Neutrophil (primary cell): ENCODE data around the gene CAMK2B.

Experiments
- H3K27ac ChIP-seq: fragments of 200-600 bp; sonication (generic); 2 replicates; pipeline ENCODE4 v1.5.1; 2016; ENCODE audit warnings: mild to moderate bottlenecking, moderate library complexity
- H3K27me3 ChIP-seq: fragments of 200-600 bp; sonication (generic); 2 replicates; pipeline ENCODE4 v1.6.0; 2016; ENCODE audit warnings: mild to moderate bottlenecking
- H3K36me3 ChIP-seq: fragments of 200-600 bp; sonication (generic); 2 replicates; pipeline ENCODE4 v1.5.1; 2017
- H3K4me1 ChIP-seq, 2 experiments: fragments of 200-600 bp in 1 of 2; sonication (generic) in 1 of 2; 1 replicate in 1 of 2; 2 replicates in 1 of 2; pipeline versions ENCODE4 v1.5.1 to v1.6.1; 2013 to 2016; ENCODE audit warnings: low read depth in 1 of 2, low read length in 1 of 2, mild to moderate bottlenecking in 1 of 2, moderate library complexity in 1 of 2; ENCODE audit not compliant: control insufficient read depth in 1 of 2, insufficient read depth in 1 of 2
- H3K4me3 ChIP-seq, 2 experiments: fragments of 200-600 bp in 1 of 2; sonication (generic) in 1 of 2; 1 replicate in 1 of 2; 2 replicates in 1 of 2; pipeline ENCODE4 v1.5.1; 2013 to 2016; ENCODE audit warnings: low read depth in 1 of 2, low read length in 1 of 2, mild to moderate bottlenecking in 1 of 2, moderate library complexity in 1 of 2
- H3K9me3 ChIP-seq: fragments of 200-600 bp; sonication (generic); 2 replicates; pipeline ENCODE4 v1.5.1; 2016
- CTCF ChIP-seq: fragments of 200-600 bp; sonication (generic); IDR thresholded peaks from 2 replicates; pipeline ENCODE4 v1.5.1; 2016; ENCODE audit warnings: antibody characterized with exemption

CAMK2B gene

GRCh38 chr7:44267719-44268421, 57.5 kb downstream of the CAMK2B start:
- no peak overlapping the region for H3K27ac ChIP-seq
- H3K9me3 ChIP-seq: no peaks in the 10 kb centered on the region

GRCh38 chr7:44267178-44267577, 58.2 kb downstream of the CAMK2B start:
- H3K27me3 ChIP-seq: no peaks in the 10 kb centered on the region
- no peaks in the 10 kb centered on the region for H3K4me1 ChIP-seq
- H3K4me3 ChIP-seq: no peak overlapping the region
- H3K36me3 ChIP-seq: no peaks in the 10 kb centered on the region
- no peaks in the 10 kb centered on the region for H3K9me3 ChIP-seq
- TF ChIP-seq CTCF: no peak
- no peak overlapping the region for H3K27ac ChIP-seq

More at GRCh38 chr7:44267719-44268421, 57.5 kb downstream of the CAMK2B start:
- TF ChIP-seq CTCF: no peak
- H3K4me1 ChIP-seq: no peaks in the 10 kb centered on the region
- H3K36me3 ChIP-seq: no peaks in the 10 kb centered on the region
- no peak overlapping the region for H3K4me3 ChIP-seq
- no peaks in the 10 kb centered on the region for H3K27me3 ChIP-seq

GRCh38 chr7:44266526-44266925, 58.9 kb downstream of the CAMK2B start:
- no peak for TF ChIP-seq CTCF

GRCh38 chr7:44265728-44266127, 59.7 kb downstream of the CAMK2B start:
- H3K27me3 ChIP-seq: no peaks in the 10 kb centered on the region
- H3K4me1 ChIP-seq: no peaks in the 10 kb centered on the region
- H3K4me3 ChIP-seq: no peak overlapping the region
- H3K36me3 ChIP-seq: no peaks in the 10 kb centered on the region
- H3K27ac ChIP-seq: no peak overlapping the region
- no peaks in the 10 kb centered on the region for H3K9me3 ChIP-seq
- no peak for TF ChIP-seq CTCF

More at GRCh38 chr7:44266526-44266925, 58.9 kb downstream of the CAMK2B start:
- H3K36me3 ChIP-seq: no peaks in the 10 kb centered on the region
- H3K9me3 ChIP-seq: no peaks in the 10 kb centered on the region
- no peaks in the 10 kb centered on the region for H3K4me1 ChIP-seq
- H3K27me3 ChIP-seq: no peaks in the 10 kb centered on the region
- no peak overlapping the region for H3K27ac ChIP-seq
- no peak overlapping the region for H3K4me3 ChIP-seq

GRCh38 chr7:44264221-44264931, 61.0 kb downstream of the CAMK2B start:
- Histone ChIP-seq H3K27ac (no peak overlapping the region), H3K27me3 (no peaks in the 10 kb centered on the region), H3K4me1 (no peaks in the 10 kb centered on the region), H3K4me3 (no peak overlapping the region), H3K36me3 (no peaks in the 10 kb centered on the region), H3K9me3 (no peaks in the 10 kb centered on the region)
- TF ChIP-seq CTCF: no peak
